B cell (primary cell): ENCODE results near the gene CHN1. TPM values are rescaled to one million over a fixed set of nuclear protein-coding genes. Genes with fewer than 3 reads are reported as not detected.

ENCODE experiments used
- ATAC-seq: fragments of 200-7000 bp; cut with Tn5 transposase; one replicate; pipeline ENCODE4 v1.10.0; 2021; ENCODE audit warnings: low read depth, mild to moderate bottlenecking, moderate number of reproducible peaks, moderate library complexity
- CTCF ChIA-PET: fragments of 350-600 bp; sonication (Branson Sonifier 250); formaldehyde crosslinking; loops from one replicate; lab custom pipeline; 2021; ENCODE audit warnings: antibody characterized with exemption, inconsistent platforms; lab: Charles Lee
- POLR2A ChIA-PET: fragments of 350-600 bp; sonication (Branson Sonifier 250); formaldehyde crosslinking; loops from one replicate; lab custom pipeline; 2021; ENCODE audit warnings: antibody characterized with exemption; lab: Charles Lee
- DNase-seq: peaks from one replicate; pipeline ENCODE4 v3.0.0; 2013
- H2AFZ ChIP-seq: 2 replicates; pipeline ENCODE4 v1.6.1; 2012; ENCODE audit warnings: mild to moderate bottlenecking, low read depth, low read length; ENCODE audit not compliant: insufficient read depth, poor library complexity, severe bottlenecking
- H3K27ac ChIP-seq, 2 donors: 1 replicate in 1 of 2; 2 replicates in 1 of 2; pipeline ENCODE4 v1.5.1; 2012 to 2013; ENCODE audit warnings: low read length in 2 of 2, mild to moderate bottlenecking in 2 of 2, moderate library complexity in 1 of 2
- H3K27me3 ChIP-seq, 4 experiments: fragments of 200-600 bp in 1 of 4; sonication (generic) in 1 of 4; replicated peaks in 1 of 4; 1 replicate in 2 of 4; 2 replicates in 2 of 4; pipeline versions ENCODE4 v1.6.1 to v1.7.0; 2013 to 2016; ENCODE audit warnings: low read length in 3 of 4, mild to moderate bottlenecking in 2 of 4, mixed read lengths in 1 of 4, moderate library complexity in 1 of 4; ENCODE audit not compliant: insufficient read depth in 4 of 4, control insufficient read depth in 3 of 4; ENCODE audit errors: control extremely low read depth in 1 of 4
- H3K36me3 ChIP-seq, 2 experiments: replicated peaks in 1 of 2; 1 replicate in 1 of 2; 2 replicates in 1 of 2; pipeline versions ENCODE4 v1.6.1 to v1.7.1; 2013; ENCODE audit warnings: low read length in 1 of 2; ENCODE audit not compliant: insufficient read depth in 2 of 2, control insufficient read depth in 1 of 2; ENCODE audit errors: control extremely low read depth in 1 of 2, extremely low read depth in 1 of 2
- H3K4me1 ChIP-seq, 2 donors: fragments of 200-600 bp in 1 of 2; sonication (generic) in 1 of 2; 1 replicate in 1 of 2; 2 replicates in 1 of 2; pipeline versions ENCODE4 v1.5.1 to v1.6.1; 2013 to 2017; ENCODE audit warnings: low read length in 2 of 2; ENCODE audit not compliant: control insufficient read depth in 2 of 2, insufficient read depth in 2 of 2
- H3K4me2 ChIP-seq: replicated peaks from 2 replicates; pipeline ENCODE3; 2012; ENCODE audit warnings: mild to moderate bottlenecking, low read depth, low read length; ENCODE audit not compliant: poor library complexity, severe bottlenecking
- H3K4me3 ChIP-seq, 5 experiments: fragments of 200-600 bp in 1 of 5; sonication (generic) in 1 of 5; 1 replicate in 3 of 5; 2 replicates in 2 of 5; pipeline versions ENCODE4 v1.5.1 to v1.7.0; 2011 to 2016; ENCODE audit warnings: low read length in 4 of 5, mild to moderate bottlenecking in 4 of 5, low read depth in 2 of 5, control low read depth in 1 of 5, moderate library complexity in 1 of 5; ENCODE audit not compliant: insufficient read depth in 1 of 5; ENCODE audit errors: control extremely low read depth in 1 of 5, extremely low read depth in 1 of 5
- H3K79me2 ChIP-seq: fragments of 200-600 bp; sonication (generic); one replicate; pipeline ENCODE4 v1.6.0; 2016; ENCODE audit warnings: low read length; ENCODE audit not compliant: control insufficient read depth, insufficient read depth
- H3K9ac ChIP-seq: fragments of 200-600 bp; sonication (generic); 2 replicates; pipeline ENCODE4 v1.6.1; 2017; ENCODE audit warnings: mild to moderate bottlenecking, low read length, moderate library complexity
- H3K9me3 ChIP-seq, 3 donors: one replicate each; pipeline versions ENCODE4 v1.6.1 to v1.7.1; 2013; ENCODE audit warnings: low read length in 2 of 3; ENCODE audit not compliant: control insufficient read depth in 2 of 3, insufficient read depth in 1 of 3; ENCODE audit errors: control extremely low read depth in 1 of 3
- H4K20me1 ChIP-seq: 2 replicates; pipeline ENCODE4 v1.6.0; 2012; ENCODE audit warnings: mild to moderate bottlenecking, low read length; ENCODE audit not compliant: insufficient read depth, control insufficient read depth, poor library complexity, severe bottlenecking
- H3K27ac Mint-ChIP-seq: one replicate; pipeline ENCODE4 v1.8.0; 2021; ENCODE audit warnings: mixed read lengths
- H3K27me3 Mint-ChIP-seq: one replicate; pipeline ENCODE4 v1.8.0; 2021; ENCODE audit warnings: mixed read lengths
- H3K4me1 Mint-ChIP-seq: one replicate; pipeline ENCODE4 v1.8.0; 2021; ENCODE audit warnings: mixed read lengths
- H3K4me3 Mint-ChIP-seq: one replicate; pipeline ENCODE4 v1.8.0; 2021; ENCODE audit warnings: mixed read lengths
- H3K9me3 Mint-ChIP-seq: one replicate; pipeline ENCODE4 v1.8.0; 2022; ENCODE audit warnings: mixed read lengths; ENCODE audit not compliant: insufficient read depth
- EZH2 ChIP-seq: IDR thresholded peaks from 2 replicates; pipeline ENCODE4 v1.6.1; 2012; ENCODE audit warnings: borderline replicate concordance, low read depth, mild to moderate bottlenecking, moderate library complexity, low read length; ENCODE audit not compliant: insufficient read depth, poor library complexity, severe bottlenecking
- WGBS: methylation state at CpG from one replicate; pipeline ENCODE4 v1.1.5; 2013; ENCODE audit warnings: missing lambda C conversion rate; ENCODE audit not compliant: insufficient coverage; 5-methylcytosine and 5-hydroxymethylcytosine counted together
- intact Hi-C: fragments of 100-400 bp; cut with micrococcal nuclease; formaldehyde crosslinking; loops from one replicate; pipeline ENCODE4 v1.10.0; 2022
- polyA plus RNA-seq: library from polyadenylated mRNA; depleted of rRNA; stranded (reverse); fragments of >200 nt; gene quantifications from 2 replicates; pipeline ENCODE4 v1.2.3, GENCODE V29; 2012
- total RNA-seq, 2 donors: library from RNA; stranded (reverse); fragments of 120-200 nt in 1 of 2; gene quantifications; 1 replicate in 1 of 2; 2 replicates in 1 of 2; pipeline versions ENCODE4 v1.2.3 to v1.2.4, GENCODE V29; 2013 to 2022
- TF ChIP-seq, protein P1 (sequence below): fragments of 200-600 bp; IDR thresholded peaks from one replicate; pipeline ENCODE4 v1.8.0; 2022; ENCODE audit warnings: antibody characterized with exemption, mild to moderate bottlenecking

Gene CHN1
- total and polyA plus RNA-seq, 2 donors (not counting 1 experiment from before 2014, with no cell fraction given), result 0.79 to 1.4 TPM

DNA sequence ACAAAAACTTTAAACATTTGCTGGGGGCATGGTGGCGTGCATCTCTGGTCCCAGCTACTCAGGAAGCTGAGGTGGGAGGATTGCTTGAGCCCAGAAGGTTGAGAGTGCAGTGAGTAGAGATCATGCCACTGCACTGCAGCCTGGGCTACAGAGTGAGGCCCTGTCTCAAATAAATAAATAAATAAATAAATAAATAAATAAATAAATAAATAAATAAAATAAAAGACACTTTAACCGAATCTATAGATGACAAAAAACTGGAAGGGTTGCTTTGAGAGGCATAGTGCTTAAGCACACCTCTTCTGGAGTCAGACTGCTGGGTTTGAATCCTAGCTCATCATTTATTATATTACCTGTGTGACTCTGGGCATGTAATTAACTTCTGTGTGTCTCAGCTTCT, 21.2 kb upstream of the CHN1 start:
- Mint-ChIP-seq H3K27ac (no peak overlapping the region), H3K27me3 (peaks cover 3% of the 10 kb centered on the region), H3K4me3 (no peak overlapping the region), H3K4me1 (no peaks in the 10 kb centered on the region), H3K9me3 (no peaks in the 10 kb centered on the region)
- H2AFZ ChIP-seq, result no peak overlapping the region
- no peak overlapping the region for H3K4me2 ChIP-seq
- intact Hi-C loops, result no loop called here
- H3K9me3 ChIP-seq, result peaks cover 0 to 5% (median 0%) of the 10 kb centered on the region in 3 donors
- no peak overlapping the region for H3K4me3 ChIP-seq
- DNase-seq (no peak), ATAC-seq (no peak)
- ChIA-PET POLR2A (no interaction called here), CTCF (interaction anchor here (0.7 kb wide), 1 partner anchor 1563 kb away, joined by 3 read pairs; no protein-coding TSS in a partner anchor)
- WGBS, result no CpG with 5 or more reads among the region's 2 CpGs
- no peaks in the 10 kb centered on the region for H3K27me3 ChIP-seq
- H3K4me1 ChIP-seq, result no peaks in the 10 kb centered on the region
- H4K20me1 ChIP-seq, result no peaks in the 10 kb centered on the region
- no peak overlapping the region for H3K27ac ChIP-seq
- H3K79me2 ChIP-seq, result no peaks in the 10 kb centered on the region
- no peak for TF ChIP-seq EZH2
- TF ChIP-seq, protein P1, sequence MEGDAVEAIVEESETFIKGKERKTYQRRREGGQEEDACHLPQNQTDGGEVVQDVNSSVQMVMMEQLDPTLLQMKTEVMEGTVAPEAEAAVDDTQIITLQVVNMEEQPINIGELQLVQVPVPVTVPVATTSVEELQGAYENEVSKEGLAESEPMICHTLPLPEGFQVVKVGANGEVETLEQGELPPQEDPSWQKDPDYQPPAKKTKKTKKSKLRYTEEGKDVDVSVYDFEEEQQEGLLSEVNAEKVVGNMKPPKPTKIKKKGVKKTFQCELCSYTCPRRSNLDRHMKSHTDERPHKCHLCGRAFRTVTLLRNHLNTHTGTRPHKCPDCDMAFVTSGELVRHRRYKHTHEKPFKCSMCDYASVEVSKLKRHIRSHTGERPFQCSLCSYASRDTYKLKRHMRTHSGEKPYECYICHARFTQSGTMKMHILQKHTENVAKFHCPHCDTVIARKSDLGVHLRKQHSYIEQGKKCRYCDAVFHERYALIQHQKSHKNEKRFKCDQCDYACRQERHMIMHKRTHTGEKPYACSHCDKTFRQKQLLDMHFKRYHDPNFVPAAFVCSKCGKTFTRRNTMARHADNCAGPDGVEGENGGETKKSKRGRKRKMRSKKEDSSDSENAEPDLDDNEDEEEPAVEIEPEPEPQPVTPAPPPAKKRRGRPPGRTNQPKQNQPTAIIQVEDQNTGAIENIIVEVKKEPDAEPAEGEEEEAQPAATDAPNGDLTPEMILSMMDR, result no peak
- no peak overlapping the region for H3K9ac ChIP-seq
- no peaks in the 10 kb centered on the region for H3K36me3 ChIP-seq

GRCh38 chr2:175025946-175026345, 20.8 kb upstream of the CHN1 start:
- ATAC-seq, result no peak
- WGBS, result 100% methylated on average over 1 of the region's 1 CpG

More at GRCh38 chr2:175025946-175026345, 20.8 kb upstream of the CHN1 start:
- H3K4me1 ChIP-seq, result no peaks in the 10 kb centered on the region
- no peaks in the 10 kb centered on the region for H3K4me1 Mint-ChIP-seq
- POLR2A ChIA-PET, result no interaction called here
- peaks cover 0 to 5% (median 0%) of the 10 kb centered on the region in 3 donors for H3K9me3 ChIP-seq
- CTCF ChIA-PET, result interaction anchor here (0.5 to 0.7 kb wide), 2 partner anchors 14 to 1563 kb away, joined by 3 read pairs; no protein-coding TSS in a partner anchor
- H3K9me3 Mint-ChIP-seq, result no peaks in the 10 kb centered on the region
- intact Hi-C loops, result no loop called here
- H3K4me3 Mint-ChIP-seq, result no peak overlapping the region
- H3K79me2 ChIP-seq, result no peaks in the 10 kb centered on the region
- H3K27me3 Mint-ChIP-seq, result peaks cover 3% of the 10 kb centered on the region
- no peak overlapping the region for H3K4me3 ChIP-seq
- H3K27ac Mint-ChIP-seq, result no peak overlapping the region
- no peaks in the 10 kb centered on the region for H3K36me3 ChIP-seq
- no peak overlapping the region for H3K4me2 ChIP-seq
- H3K27ac ChIP-seq, result no peak overlapping the region
- no peak overlapping the region for H3K9ac ChIP-seq
- no peaks in the 10 kb centered on the region for H3K27me3 ChIP-seq
- TF ChIP-seq, protein P1, result no peak
- TF ChIP-seq EZH2, result no peak
- H2AFZ ChIP-seq, result no peak overlapping the region
- H4K20me1 ChIP-seq, result no peaks in the 10 kb centered on the region
- DNase-seq, result no peak
